ENCODE data around the gene TMEM107.

The TMEM107 gene

DNA sequence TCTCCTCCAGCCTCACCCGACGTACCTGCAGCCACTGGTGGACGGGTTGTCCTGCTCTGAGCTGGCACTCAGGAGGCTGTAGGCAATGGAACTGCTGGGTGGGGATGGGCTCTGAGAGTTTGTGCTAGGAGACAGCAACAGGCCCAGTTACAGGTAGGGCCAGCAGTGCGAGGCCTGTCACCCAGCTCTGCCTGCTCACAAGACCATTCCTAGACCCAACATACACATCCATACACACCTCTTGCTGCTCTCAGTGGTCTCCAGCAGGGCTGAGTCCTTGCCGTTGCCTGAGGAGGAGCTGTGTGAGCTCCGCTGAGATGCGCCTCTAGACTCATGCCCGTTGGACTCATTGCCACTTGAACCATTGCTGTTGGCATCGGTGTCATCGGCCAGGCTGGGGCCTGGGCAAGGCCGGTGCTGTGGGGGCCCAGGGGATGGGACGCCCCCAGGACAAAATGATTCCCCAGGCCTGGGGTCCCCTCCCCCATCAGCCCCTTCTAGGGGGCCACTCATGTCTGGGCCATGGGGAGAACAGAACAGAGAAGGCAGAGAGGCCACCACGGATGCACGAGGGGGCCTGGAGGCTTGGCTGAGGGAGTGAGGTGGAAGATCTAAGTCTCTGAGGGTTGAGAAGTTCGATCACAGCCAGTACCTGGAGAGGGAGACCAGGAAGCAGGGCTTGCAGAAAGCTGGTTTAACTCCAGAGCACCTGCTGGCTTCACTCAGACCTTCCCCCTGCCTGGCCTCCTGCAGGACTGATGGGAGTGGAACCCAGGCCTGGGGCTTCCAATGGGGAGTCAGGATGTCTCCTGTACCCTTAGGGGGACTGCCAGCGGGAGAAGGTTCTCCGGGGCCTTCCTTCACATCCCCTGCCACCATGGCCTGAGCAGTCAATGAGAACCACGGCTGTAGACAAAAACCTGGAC, 25.7 kb downstream of the TMEM107 start:
- DNase-seq (ENCODE audit: low read depth), result no peak

DNA sequence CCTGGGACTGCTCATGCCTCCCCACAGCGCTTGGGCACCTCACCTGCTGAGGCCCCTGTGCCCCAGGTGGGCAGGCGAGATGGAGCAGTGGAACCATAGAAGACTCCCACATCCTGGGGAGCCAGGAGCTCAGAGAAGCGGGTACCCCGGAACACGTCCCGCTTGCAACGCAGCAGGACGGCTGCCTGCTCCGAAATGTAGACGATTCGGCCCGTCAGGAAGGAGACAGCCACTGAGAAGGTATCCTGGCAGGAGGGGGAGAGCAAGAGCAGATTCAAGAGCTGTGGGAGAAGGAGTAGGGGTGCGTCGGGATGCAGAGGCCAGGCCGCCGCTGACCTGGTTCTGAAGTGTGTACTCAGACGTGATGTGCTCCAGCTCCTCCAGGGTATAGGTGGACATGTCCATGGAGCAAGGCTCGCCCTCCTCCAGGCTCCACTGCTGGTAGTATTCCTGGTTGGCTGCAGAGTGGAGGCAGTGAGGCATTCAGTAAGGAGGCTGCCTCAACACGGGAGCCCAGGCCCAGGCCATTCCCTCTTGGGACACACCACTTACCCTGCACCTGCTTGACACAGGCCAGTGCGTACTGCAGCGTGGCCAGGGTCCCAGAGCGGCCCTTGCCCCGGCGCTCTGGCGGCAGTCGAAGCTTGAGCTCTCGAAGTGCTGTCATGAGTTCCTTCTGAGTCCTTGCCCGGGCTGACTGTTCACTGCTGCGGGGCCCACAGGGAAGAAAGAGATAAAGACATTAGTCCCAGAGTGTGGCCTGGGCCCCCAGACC, 26.6 kb downstream of the TMEM107 start:
- DNase-seq (ENCODE audit: low read depth), result no peak

DNA sequence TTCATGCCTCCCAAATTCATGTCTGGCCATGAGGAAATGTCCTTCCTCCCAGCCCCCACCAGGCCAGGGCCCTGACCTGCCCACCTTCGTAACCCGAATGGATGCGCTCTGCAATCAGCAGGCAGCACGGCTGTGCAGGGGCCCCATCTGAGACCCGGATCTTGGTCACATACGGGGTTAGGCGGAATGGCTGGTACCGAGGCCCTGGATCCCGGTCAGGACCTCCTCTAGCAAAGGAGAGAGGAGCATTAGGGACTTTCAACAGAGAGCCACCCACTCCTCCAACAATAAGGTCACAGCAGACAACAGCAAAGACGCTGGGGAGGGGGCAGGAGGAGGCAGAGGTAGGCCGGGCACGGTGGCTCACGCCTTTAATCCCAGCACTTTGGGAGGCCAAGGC, 27.6 kb downstream of the TMEM107 start:
- no peak for DNase-seq (ENCODE audit: low read depth)

DNA sequence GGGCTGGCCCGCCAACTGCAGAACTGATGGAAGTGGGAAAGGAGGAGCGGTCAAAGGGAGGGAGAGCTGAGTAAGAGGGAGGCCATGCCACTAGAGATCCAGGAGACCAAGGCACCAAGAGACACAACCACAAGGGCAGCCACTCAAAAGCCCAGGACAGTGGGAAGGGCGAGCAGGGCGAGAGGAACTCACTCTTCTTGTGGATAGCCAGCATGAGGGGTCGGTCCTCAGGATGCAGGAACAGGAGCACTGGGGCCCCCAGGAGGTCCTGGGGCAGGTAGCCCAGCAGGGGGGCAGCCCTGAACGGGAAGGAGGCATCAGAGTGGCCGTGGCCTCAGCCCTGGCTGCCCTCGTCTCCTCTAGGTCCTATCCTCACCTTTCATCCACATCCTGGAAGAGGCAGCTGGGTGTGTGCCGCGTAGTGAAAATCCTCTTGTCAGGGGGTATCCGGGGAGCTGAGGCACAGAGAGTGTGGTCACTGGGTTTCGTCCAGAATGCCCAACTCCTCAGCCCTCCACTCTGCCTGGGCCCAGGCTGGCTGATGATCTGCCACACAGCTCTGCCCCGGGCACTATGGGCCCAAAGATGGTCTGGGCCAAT, 28.3 kb downstream of the TMEM107 start:
- no peak for DNase-seq (ENCODE audit: low read depth)

- no peak for DNase-seq (ENCODE audit: low read depth)
Measured at GRCh38 chr17:8147141-8147804, 28.9 kb downstream of the TMEM107 start.

DNA sequence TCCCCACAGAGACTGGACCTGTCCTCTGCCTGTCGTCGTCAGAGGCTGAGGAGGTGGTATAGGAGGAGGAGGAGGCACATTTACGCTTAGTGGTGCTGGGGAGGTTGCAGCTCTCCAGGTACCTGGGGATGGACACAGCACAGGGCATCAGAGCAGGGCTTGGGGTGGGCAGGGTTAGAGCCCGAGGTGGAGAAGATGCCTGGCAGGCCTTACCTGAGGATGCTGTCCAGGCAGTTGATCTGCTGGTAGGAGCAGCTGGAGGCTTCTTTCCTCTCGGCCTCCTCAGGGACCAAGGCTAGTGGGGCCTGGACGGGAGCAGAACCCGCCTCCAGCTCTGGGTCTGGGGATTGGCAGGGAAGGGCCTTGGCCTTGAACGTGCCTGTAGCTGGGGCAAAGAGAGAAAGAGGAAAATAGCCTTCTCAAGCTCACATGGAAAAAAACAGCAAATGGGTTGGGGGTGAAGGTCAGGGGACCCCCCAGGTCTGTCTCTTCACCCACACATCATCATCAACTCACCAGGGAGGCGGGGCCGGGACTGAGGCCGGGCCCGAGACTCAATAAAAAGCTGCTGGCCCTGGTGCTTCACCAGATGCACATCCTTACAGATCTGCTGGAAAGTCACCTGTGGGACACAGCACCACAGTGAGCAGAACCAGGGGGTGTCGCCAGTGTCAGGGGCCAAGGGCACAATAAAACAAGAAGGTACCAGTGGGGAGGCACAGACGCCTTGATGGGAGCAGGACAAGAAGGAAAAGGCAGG, 29.6 kb downstream of the TMEM107 start:
- DNase-seq (ENCODE audit: low read depth), result no peak

- no peak for DNase-seq (ENCODE audit: low read depth)
Measured at GRCh38 chr17:8145811-8146210, 30.4 kb downstream of the TMEM107 start.

GRCh38 chr17:8144401-8145231, 31.6 kb downstream of the TMEM107 start:
- no peak for DNase-seq (ENCODE audit: low read depth)

GRCh38 chr17:8143581-8144400, 32.4 kb downstream of the TMEM107 start:
- DNase-seq (ENCODE audit: low read depth), result no peak

- DNase-seq (ENCODE audit: low read depth), result no peak
Measured at GRCh38 chr17:8142887-8143580, 33.1 kb downstream of the TMEM107 start.

DNA sequence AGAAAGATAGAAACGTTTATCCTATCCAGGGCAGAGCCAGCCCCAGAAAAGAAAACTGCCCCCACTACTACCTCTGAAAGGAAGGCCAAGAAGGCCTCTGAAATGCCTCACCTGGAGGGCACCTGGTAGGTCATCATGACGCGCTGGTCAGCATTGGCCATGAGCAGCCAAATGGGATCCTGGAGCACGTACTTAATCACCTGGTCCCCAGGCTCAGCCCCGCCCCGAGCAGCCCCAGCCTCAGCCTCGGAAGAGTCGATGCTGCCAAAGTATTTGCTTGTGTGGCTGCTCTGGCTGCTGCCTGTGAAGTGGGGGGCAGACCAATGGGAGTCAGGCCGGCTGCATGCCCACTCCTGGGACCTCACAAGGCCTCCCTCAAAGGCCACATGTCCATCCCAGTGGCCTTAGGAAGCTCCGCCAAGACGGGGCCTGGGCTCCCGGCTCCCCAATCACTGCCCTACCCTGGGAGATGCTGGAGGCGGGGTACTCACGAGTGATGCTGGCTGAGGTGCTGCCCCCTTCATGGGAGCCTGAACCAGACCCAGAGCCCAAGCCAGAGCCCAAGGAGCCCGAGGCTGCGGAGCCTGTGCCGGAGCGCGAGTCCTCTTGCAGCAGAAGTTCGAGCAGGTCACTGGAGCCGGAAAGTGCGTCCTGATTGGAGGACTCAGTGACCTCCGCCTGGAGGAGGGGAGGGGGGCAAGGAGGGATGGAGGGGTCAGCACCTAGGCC, 33.9 kb downstream of the TMEM107 start:
- DNase-seq (ENCODE audit: low read depth), result no peak

GRCh38 chr17:8141741-8142140, 34.4 kb downstream of the TMEM107 start:
- no peak for DNase-seq (ENCODE audit: low read depth)

GRCh38 chr17:8141045-8141444, 35.1 kb downstream of the TMEM107 start:
- no peak for DNase-seq (ENCODE audit: low read depth)

- DNase-seq (ENCODE audit: low read depth), result no peak
Measured at GRCh38 chr17:8140065-8141029, 35.8 kb downstream of the TMEM107 start.

DNA sequence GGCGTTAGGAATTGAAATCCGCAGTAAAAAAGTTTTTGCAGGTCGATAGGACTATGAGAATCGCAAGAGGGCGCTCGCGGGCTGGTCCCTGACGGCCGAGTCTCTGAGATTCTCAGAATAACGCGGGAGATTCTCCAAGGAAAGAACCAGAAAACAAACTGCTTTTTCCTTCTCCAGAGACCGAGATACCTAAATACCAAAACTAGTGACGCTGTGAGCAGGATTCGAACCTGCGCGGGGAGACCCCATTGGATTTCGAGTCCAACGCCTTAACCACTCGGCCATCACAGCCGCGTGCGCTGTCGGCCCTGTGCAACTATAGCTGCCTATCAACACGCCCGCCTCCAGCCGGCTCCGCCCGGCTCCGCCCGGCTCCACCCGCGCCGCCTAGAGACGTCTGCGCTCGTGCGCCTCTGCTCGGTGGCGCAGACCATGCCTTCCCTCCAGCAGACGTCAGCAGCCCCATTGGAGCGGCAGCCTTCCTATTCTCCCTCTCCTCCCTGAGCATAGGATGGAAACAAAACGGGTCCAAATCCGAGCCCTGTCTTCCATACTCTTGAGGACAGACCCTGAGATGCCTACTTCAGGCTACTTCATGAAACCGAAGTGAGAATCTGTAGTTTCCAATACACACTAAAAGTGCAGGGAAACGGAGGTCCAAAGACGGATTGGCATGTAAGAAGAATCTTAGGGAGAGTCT, 37.4 kb downstream of the TMEM107 start:
- DNase-seq (ENCODE audit: low read depth), result peak; percentile 97

GRCh38 chr17:8138374-8138671, 37.9 kb downstream of the TMEM107 start:
- DNase-seq (ENCODE audit: low read depth), result no peak
